Choroid plexus epithelial cell (primary cell): Measurements from ENCODE around the gene SLC29A1.
A peak's percentile ranks its signal among the peaks of the same experiment; 100 is the strongest.

ENCODE experiments used
- DNase-seq: peaks from one replicate; pipeline ENCODE4 v3.0.0-alpha.2; 2010; ENCODE audit warnings: low read depth
- H3K4me3 ChIP-seq: 2 replicates; pipeline ENCODE4 v1.5.1; 2011; ENCODE audit warnings: low read depth, mild to moderate bottlenecking, control low read depth, low read length, moderate library complexity
- CTCF ChIP-seq: conservative IDR thresholded peaks from 2 replicates; pipeline ENCODE4 v1.5.1; 2011; ENCODE audit warnings: low read depth, mild to moderate bottlenecking, control low read depth, inconsistent platforms, low read length, moderate library complexity

Gene SLC29A1

GRCh38 chr6:44234101-44235025 is 11.0 kb downstream of the SLC29A1 start:
- H3K4me3 ChIP-seq, result no peak overlapping the region
- TF ChIP-seq CTCF, result peak; percentile 86
- DNase-seq, result peak; percentile 87

GRCh38 chr6:44235269-44235668 is 11.9 kb downstream of the SLC29A1 start:
- no peak for DNase-seq
- no peak for TF ChIP-seq CTCF
- H3K4me3 ChIP-seq, result no peak overlapping the region

- TF ChIP-seq CTCF, result no peak
- DNase-seq, result no peak
- no peak overlapping the region for H3K4me3 ChIP-seq
Measured at GRCh38 chr6:44235891-44236516, 12.6 kb downstream of the SLC29A1 start.

- peak; percentile 85 for DNase-seq
Measured at GRCh38 chr6:44237021-44237812, 13.8 kb downstream of the SLC29A1 start.

GRCh38 chr6:44237813-44238433 is 14.5 kb downstream of the SLC29A1 start:
- DNase-seq, result peak; percentile 62
- peak; percentile 74 for TF ChIP-seq CTCF

More at GRCh38 chr6:44237021-44237812, 13.8 kb downstream of the SLC29A1 start:
- peak overlapping the region; percentile 81 for H3K4me3 ChIP-seq
- no peak for TF ChIP-seq CTCF

GRCh38 chr6:44238687-44239350 is 15.4 kb downstream of the SLC29A1 start:
- H3K4me3 ChIP-seq, result no peak overlapping the region
- no peak for DNase-seq
- no peak for TF ChIP-seq CTCF

More at GRCh38 chr6:44237813-44238433, 14.5 kb downstream of the SLC29A1 start:
- H3K4me3 ChIP-seq, result peak overlapping the region; percentile 81
